ENCODE results near the gene MSL1. TPM values are rescaled to one million over a fixed set of nuclear protein-coding genes. Genes with fewer than 3 reads are reported as not detected.

Gene MSL1
- total and polyA plus RNA-seq, 9 of the 15 experiments (the other 6 are each of a cell fraction or from before 2014, with no cell fraction given), result 13.8 to 120 (median 61.9) TPM

GRCh38 chr17:40122999-40123810 is 1.4 kb downstream of the MSL1 start (continued):
- no peak for TF ChIP-seq ASH1L (IDR thresholded peaks at IDR 0.05; ENCODE audit: borderline replicate concordance, low read depth, partially characterized antibody)
- TF ChIP-seq THRAP3 (IDR thresholded peaks at IDR 0.05; ENCODE audit: borderline replicate concordance), result 0 out of 2 replicates have a peak, but pooled peaks have one; percentile 33
- TF ChIP-seq MTA1 (IDR thresholded peaks at IDR 0.05; ENCODE audit: borderline replicate concordance), result peak; percentile 58
- peak; percentile 3; the same call in 1 of the 2 replicates for TF ChIP-seq BHLHE40 (IDR thresholded peaks at IDR 0.05; ENCODE audit: low read length)
- peak; percentile 61 for TF ChIP-seq ZBTB7A (IDR thresholded peaks at IDR 0.05; ENCODE audit: borderline replicate concordance, control insufficient read depth, low read depth, low read length)
- no peak for TF ChIP-seq CREBBP (IDR thresholded peaks at IDR 0.05; ENCODE audit: low read depth, low read length)
- TF ChIP-seq SMARCA4 (IDR thresholded peaks at IDR 0.05), result no peak
- TF ChIP-seq NKRF (IDR thresholded peaks at IDR 0.05; ENCODE audit: borderline replicate concordance), result peak; percentile 81; the same call in 1 of the 2 replicates
- TF ChIP-seq MAX (CRISPR knock-in tag; IDR thresholded peaks at IDR 0.05), result no peak
- TF ChIP-seq KDM1A (IDR thresholded peaks at IDR 0.05), result peak in 1 of 2 experiments; percentile 100; a peak in 2 of 4 replicates
- TF ChIP-seq ZNF184 (CRISPR knock-in tag; IDR thresholded peaks at IDR 0.05), result no peak
- no peak for TF ChIP-seq FOXK1 (CRISPR knock-in tag; IDR thresholded peaks at IDR 0.05; ENCODE audit: borderline replicate concordance)
- TF ChIP-seq CEBPZ (IDR thresholded peaks at IDR 0.05; ENCODE audit: borderline replicate concordance, low read depth, low read length), result no peak
- peak; percentile 60 for TF ChIP-seq DPF2 (IDR thresholded peaks at IDR 0.05)
- TF ChIP-seq ZNF224 (CRISPR knock-in tag; IDR thresholded peaks at IDR 0.05), result no peak
- TF ChIP-seq NEUROD1 (IDR thresholded peaks at IDR 0.05; ENCODE audit: borderline replicate concordance, low read depth, low read length, partially characterized antibody), result no peak
- 0 out of 2 replicates have a peak, but pooled peaks have one; percentile 21 for TF ChIP-seq MTA3 (IDR thresholded peaks at IDR 0.05; ENCODE audit: borderline replicate concordance)
- TF ChIP-seq NRF1 (conservative IDR thresholded peaks at IDR 0.05 in 1 of 2, IDR thresholded peaks at IDR 0.05 in 1 of 2), result peak; percentile 93 to 94
- TF ChIP-seq KLF16 (IDR thresholded peaks at IDR 0.05), result no peak
- TF ChIP-seq NR2C1 (IDR thresholded peaks at IDR 0.05), result peak; percentile 93
- TF ChIP-seq NR2C1 (tag; IDR thresholded peaks at IDR 0.05), result peak; percentile 91
